Ovary (tissue), 9 donors: ENCODE results near the gene ERO1B. TPM values are rescaled to one million over a fixed set of nuclear protein-coding genes. Genes with fewer than 3 reads are reported as not detected.
"Not testable (repeated sequence)": the region's sequence is repeated elsewhere in the genome, so short reads cannot be mapped to it uniquely, and the experiment has no call there.

Experiments used
- DNase-seq, 5 donors: peaks; one replicate each; pipeline ENCODE4 v3.0.0-alpha.2; 2019 to 2020
- H3K27ac ChIP-seq, 2 donors: fragments of 200-600 bp; one replicate each; pipeline versions ENCODE4 v1.5.1 to v1.8.0; 2019 to 2022
- H3K27me3 ChIP-seq: fragments of 200-600 bp; one replicate; pipeline ENCODE4 v1.8.0; 2022
- H3K36me3 ChIP-seq: fragments of 200-600 bp; sonication (generic); one replicate; pipeline ENCODE4 v1.5.1; 2019
- H3K4me1 ChIP-seq: one replicate; pipeline ENCODE4 v1.8.1; 2013; ENCODE audit warnings: mild to moderate bottlenecking, moderate library complexity; ENCODE audit not compliant: insufficient read depth
- H3K4me3 ChIP-seq: fragments of 200-600 bp; sonication (generic); one replicate; pipeline ENCODE4 v1.5.1; 2017
- H3K9me3 ChIP-seq, 2 donors: fragments of 200-600 bp in 1 of 2; sonication (generic) in 1 of 2; one replicate each; pipeline versions ENCODE4 v1.5.1 to v1.8.1; 2013 to 2019; ENCODE audit warnings: mild to moderate bottlenecking in 1 of 2, moderate library complexity in 1 of 2
- EP300 ChIP-seq: sonication (generic); formaldehyde crosslinking; IDR thresholded peaks from one replicate; pipeline ENCODE4 v1.6.1; 2017; ENCODE audit warnings: antibody characterized with exemption
- POLR2A ChIP-seq: fragments of 450-650 bp; IDR thresholded peaks from one replicate; pipeline ENCODE4 v1.6.1; 2017; ENCODE audit warnings: antibody characterized with exemption, mild to moderate bottlenecking, moderate library complexity
- WGBS, 3 donors: extraction: QIAGEN DNeasy Blood & Tissue Kit in 1 of 3; methylation state at CpG; one replicate each; pipeline versions ENCODE4 v1.1.5 to v1.1.7; 2013 to 2017; 5-methylcytosine and 5-hydroxymethylcytosine counted together
- intact Hi-C, 4 donors: fragments of 100-400 bp; cut with DNase I; formaldehyde crosslinking; loops; one replicate each; pipeline versions ENCODE4 v1.11.0 to v1.15.1; 2022 to 2023
- polyA plus RNA-seq, 2 donors: library from polyadenylated mRNA; stranded (reverse); fragments of 200-250 nt in 1 of 2; fragments of 350-450 nt in 1 of 2; fragmentation: Illumina TruSeq in 1 of 2; extraction: RNeasy Lipid Tissue Mini Kit (QIAGEN cat#74804) in 1 of 2; gene quantifications; one replicate each; pipeline ENCODE4 v1.2.3, GENCODE V29; 2013 to 2014
- total RNA-seq, 7 donors: library from RNA; depleted of rRNA in 2 of 7; stranded (reverse); fragments of >200 nt in 2 of 7; fragmentation: NEBNext Ultra II Directional in 3 of 7; extraction: Animal tissue kit (Norgen Biotek cat#: 25700) in 3 of 7; gene quantifications; one replicate each; pipeline versions ENCODE4 v1.1.0 to v1.2.4, GENCODE V29; 2016 to 2023
- TF ChIP-seq, protein P1 (sequence below), 3 donors: fragments of 450-650 bp in 2 of 3; fragments of 200-600 bp in 1 of 3; IDR thresholded peaks; one replicate each; pipeline versions ENCODE4 v1.5.1 to v1.8.0; 2016 to 2022; ENCODE audit warnings: antibody characterized with exemption in 3 of 3, mild to moderate bottlenecking in 1 of 3
- donor health status: DM: no; HTN: no; CAD: no; lungs with moderate emphysema.
- donor health status: DM: no; HTN: no; CAD: no.
- donor health status: Bipolar disorder and iron deficiency.
- donor health status: DM: yes; HTN: yes; CAD: no.
- donor health status: DM: no; HTN: no; CAD: no.
- donor health status: DM: yes; HTN: yes; CAD: no.

ERO1B gene
- total and polyA plus RNA-seq, 9 donors, result 4.8 to 15.4 (median 5.8) TPM

DNA sequence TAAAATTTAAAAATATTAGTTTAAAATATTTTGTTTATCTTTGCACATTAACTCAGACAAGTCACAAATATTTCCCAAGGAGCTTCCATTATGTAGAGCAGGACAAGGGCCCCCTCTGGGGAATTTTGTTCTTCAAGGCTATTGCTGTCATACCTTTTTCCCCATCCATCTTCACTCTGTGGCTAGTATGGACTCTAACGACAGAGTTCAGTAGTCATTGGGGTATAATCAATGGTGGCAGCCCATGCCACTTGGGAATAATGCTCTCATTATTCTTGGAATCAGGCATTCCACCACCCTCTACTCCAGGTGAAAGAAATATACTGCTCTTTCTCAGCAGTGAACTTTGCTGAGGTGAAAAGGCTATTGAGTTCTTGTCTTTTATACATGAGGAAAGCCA is 38.5 kb upstream of the ERO1B start:
- Histone ChIP-seq H3K27me3 (no peaks in the 10 kb centered on the region), H3K9me3 (no peaks in the 10 kb centered on the region), H3K4me3 (no peak overlapping the region), H3K36me3 (no peaks in the 10 kb centered on the region), H3K4me1 (no peaks in the 10 kb centered on the region), H3K27ac (no peak overlapping the region)
- TF ChIP-seq POLR2A, result no peak
- TF ChIP-seq, protein P1, sequence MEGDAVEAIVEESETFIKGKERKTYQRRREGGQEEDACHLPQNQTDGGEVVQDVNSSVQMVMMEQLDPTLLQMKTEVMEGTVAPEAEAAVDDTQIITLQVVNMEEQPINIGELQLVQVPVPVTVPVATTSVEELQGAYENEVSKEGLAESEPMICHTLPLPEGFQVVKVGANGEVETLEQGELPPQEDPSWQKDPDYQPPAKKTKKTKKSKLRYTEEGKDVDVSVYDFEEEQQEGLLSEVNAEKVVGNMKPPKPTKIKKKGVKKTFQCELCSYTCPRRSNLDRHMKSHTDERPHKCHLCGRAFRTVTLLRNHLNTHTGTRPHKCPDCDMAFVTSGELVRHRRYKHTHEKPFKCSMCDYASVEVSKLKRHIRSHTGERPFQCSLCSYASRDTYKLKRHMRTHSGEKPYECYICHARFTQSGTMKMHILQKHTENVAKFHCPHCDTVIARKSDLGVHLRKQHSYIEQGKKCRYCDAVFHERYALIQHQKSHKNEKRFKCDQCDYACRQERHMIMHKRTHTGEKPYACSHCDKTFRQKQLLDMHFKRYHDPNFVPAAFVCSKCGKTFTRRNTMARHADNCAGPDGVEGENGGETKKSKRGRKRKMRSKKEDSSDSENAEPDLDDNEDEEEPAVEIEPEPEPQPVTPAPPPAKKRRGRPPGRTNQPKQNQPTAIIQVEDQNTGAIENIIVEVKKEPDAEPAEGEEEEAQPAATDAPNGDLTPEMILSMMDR (IDR thresholded peaks at IDR 0.05), result no peak
- TF ChIP-seq EP300, result no peak
- intact Hi-C loops, result no loop called here
- 35 to 70% (median 68%) methylated on average over 1 of the region's 1 CpG for WGBS, 3 donors
- DNase-seq, result no peak

DNA sequence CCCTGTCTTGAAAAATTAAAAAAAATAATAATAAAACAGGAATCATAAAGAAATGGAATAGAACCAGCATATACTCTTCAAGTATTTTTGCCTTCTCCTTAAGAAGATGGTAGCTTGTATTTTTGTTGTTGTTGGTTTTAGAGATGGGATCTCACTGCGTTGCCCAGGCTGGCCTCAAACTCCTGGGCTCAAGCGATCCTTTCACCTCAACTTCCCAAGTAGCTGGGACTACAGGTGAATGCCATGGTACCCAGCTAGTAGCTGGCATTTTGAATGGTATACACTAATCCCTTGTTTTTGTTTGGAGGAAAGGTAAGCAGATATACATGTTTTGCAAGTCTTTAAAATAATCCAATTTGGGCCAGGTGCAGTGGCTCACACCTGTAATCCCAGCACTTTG is 34.7 kb upstream of the ERO1B start:
- Histone ChIP-seq H3K4me1 (no peaks in the 10 kb centered on the region), H3K27me3 (no peaks in the 10 kb centered on the region), H3K4me3 (no peak overlapping the region), H3K36me3 (no peaks in the 10 kb centered on the region), H3K9me3 (no peaks in the 10 kb centered on the region), H3K27ac (no peak overlapping the region)
- intact Hi-C loops, result no loop called here
- no peak for TF ChIP-seq EP300
- TF ChIP-seq POLR2A, result no peak
- TF ChIP-seq, protein P1 (IDR thresholded peaks at IDR 0.05), result no peak
- no peak for DNase-seq
- 90 to 95% (median 91%) methylated on average over 2 of the region's 2 CpGs for WGBS, 3 donors

DNA sequence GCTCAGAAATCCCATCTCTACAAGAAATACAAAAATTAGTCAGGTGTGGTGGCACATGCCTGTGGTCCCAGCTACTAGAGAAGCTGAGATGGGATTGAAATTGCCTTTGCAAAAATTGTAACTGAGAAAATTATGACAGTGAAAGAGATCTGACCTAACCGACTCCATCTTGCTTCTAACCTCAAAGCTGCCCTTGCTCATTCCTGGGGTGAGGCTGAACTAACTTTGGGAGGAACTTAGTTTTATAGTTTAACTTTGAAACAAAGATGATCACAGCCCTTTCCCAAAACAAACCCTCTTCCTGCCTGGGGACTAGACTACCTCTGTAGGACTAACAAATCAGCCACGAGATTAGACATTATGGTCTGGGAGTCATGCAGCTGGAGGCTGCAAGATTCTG is 33.8 kb upstream of the ERO1B start:
- TF ChIP-seq EP300 (no peak), POLR2A (no peak)
- TF ChIP-seq, protein P1 (IDR thresholded peaks at IDR 0.05), result no peak
- no peak for DNase-seq
- Histone ChIP-seq H3K4me1 (no peaks in the 10 kb centered on the region), H3K27me3 (no peaks in the 10 kb centered on the region), H3K27ac (no peak overlapping the region), H3K9me3 (no peaks in the 10 kb centered on the region), H3K4me3 (no peak overlapping the region), H3K36me3 (no peaks in the 10 kb centered on the region)
- 58 to 76% (median 66%) methylated on average over 2 of the region's 2 CpGs for WGBS, 3 donors
- intact Hi-C loops, result no loop called here

DNA sequence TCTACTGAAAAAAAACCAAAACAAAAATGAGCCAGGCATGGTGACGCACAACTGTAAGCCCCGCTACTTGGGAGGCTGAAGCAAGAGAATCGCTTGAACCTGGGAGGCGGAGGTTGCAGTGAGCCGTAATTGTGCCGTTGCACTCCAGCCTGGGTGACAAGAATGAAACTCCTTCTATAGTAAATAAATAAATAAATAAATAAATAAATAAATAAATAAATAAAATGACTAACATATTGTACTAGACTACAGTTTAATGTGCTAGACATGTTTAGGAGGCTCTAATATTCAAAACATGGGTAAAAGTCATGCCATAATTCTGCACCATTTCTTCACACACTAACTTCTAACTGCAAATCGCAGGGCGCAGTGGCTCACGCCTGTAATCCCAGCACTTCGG is 33.3 kb upstream of the ERO1B start:
- no peaks in the 10 kb centered on the region for H3K27me3 ChIP-seq
- H3K27ac ChIP-seq, result no peak overlapping the region
- no peak for DNase-seq
- H3K4me3 ChIP-seq, result no peak overlapping the region
- H3K36me3 ChIP-seq, result no peaks in the 10 kb centered on the region
- intact Hi-C loops, result no loop called here
- 91 to 95% (median 93%) methylated on average over 10 of the region's 10 CpGs for WGBS, 3 donors
- H3K4me1 ChIP-seq, result no peaks in the 10 kb centered on the region
- H3K9me3 ChIP-seq, result no peaks in the 10 kb centered on the region
- TF ChIP-seq POLR2A, result no peak
- TF ChIP-seq EP300, result no peak
- TF ChIP-seq, protein P1 (IDR thresholded peaks at IDR 0.05), result no peak

DNA sequence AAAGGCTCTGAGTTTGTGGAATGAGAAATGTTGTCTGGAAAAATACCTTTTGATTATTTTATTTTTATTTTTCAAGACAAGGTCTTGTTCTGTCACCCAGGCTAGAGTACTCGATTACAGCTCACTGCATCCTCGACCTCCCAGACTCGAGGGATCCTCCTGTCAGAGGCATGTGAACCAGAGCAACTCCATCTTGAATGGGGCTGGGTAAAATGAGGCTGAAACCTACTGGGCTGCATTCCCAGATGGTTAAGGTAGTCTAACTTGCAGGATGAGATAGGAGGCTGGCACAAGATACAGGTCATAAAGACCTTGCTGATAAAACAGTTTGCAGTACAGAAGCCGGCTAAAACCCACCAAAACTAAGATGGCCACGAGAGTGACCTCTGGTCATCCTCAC is 32.3 kb upstream of the ERO1B start:
- 61 to 70% (median 69%) methylated on average over 5 of the region's 5 CpGs for WGBS, 3 donors
- H3K4me1 ChIP-seq, H3K9me3 ChIP-seq, H3K27ac ChIP-seq, H3K27me3 ChIP-seq, DNase-seq, intact Hi-C loops, H3K36me3 ChIP-seq, H3K4me3 ChIP-seq: not testable (repeated sequence)
